H54 (cell line): ENCODE results near the gene SERINC2.
"Not testable (repeated sequence)": the region's sequence is repeated elsewhere in the genome, so short reads cannot be mapped to it uniquely, and the experiment has no call there.

ENCODE experiments used
- DNase-seq: peaks from one replicate; pipeline ENCODE4 v3.0.0; 2011; ENCODE audit warnings: low spot score, mixed read lengths; ENCODE audit not compliant: insufficient read length
- FAIRE-seq: peaks from 3 replicates; lab custom pipeline; 2011; peaks lifted over from hg19 to GRCh38; lab: Jason Lieb, UNC
- POLR2A ChIP-seq: IDR thresholded peaks from 2 replicates; pipeline ENCODE4 v1.6.1; 2011; ENCODE audit warnings: low read depth, mild to moderate bottlenecking, low read length

Gene SERINC2

GRCh38 chr1:31470794-31471315 lies 57.8 kb downstream of the SERINC2 start:
- TF ChIP-seq POLR2A, result no peak
- FAIRE-seq (no peak), DNase-seq (no peak)

DNA sequence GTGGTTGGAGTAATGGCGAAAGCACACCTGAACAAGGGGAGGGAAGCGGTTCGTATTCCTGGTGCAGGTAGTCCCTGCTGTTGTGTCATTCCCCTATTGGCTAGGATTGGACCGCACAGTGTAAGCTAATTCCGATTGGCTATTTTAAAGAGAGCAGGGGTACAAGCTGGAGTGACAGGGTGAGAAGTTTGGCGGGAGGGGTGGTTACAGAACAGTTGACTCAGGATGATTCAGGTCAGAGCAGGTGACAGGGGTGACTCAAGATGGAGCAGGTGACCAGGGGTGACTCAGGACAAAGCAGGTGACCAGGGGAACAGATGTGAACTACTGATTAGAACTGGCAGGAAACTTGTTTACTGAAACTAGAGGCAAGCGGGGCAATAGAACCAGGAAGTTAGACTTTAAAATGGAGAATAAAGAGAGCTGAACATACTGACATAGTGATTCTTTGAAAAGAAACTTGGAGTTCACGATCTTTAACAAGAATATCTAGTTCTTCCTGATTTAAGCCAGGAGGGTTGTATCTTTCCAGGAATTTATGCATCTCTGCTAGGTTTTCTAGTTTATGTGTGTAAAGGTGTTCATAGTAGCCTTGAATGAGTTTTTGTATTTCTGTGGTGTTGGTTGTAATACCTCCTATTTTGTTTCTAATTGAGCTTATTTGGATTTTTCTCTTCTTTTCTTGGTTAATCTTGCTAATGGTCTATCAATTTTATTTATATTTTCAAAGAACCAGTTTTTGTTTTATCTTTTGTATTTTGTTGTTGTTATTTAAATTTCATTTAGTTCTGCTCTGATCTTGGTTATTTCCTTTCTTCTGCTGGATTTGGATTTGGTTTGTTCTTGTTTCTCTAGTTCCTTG lies 58.7 kb downstream of the SERINC2 start:
- not testable (repeated sequence) for DNase-seq, FAIRE-seq

GRCh38 chr1:31472314-31472651 lies 59.3 kb downstream of the SERINC2 start:
- DNase-seq, FAIRE-seq: not testable (repeated sequence)

DNA sequence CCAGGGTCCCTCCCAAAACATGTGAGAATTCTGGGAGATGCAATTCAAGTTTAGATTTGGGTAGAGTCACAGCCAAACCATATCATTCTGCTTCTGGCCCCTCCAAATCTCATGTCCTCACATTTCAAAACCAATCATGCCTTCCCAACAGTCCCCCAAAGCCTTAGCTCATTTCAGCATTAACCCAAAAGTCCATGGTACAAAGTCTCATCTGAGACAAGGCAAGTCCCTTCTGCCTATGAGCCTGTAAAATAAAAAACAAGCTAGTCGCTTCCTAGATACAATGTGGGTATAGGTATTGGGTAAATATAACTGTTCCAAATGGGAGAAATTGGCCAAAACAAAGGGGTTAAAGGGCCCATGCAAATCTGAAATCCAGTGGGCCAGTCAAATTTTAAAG lies 59.7 kb downstream of the SERINC2 start:
- DNase-seq, FAIRE-seq: not testable (repeated sequence)

DNA sequence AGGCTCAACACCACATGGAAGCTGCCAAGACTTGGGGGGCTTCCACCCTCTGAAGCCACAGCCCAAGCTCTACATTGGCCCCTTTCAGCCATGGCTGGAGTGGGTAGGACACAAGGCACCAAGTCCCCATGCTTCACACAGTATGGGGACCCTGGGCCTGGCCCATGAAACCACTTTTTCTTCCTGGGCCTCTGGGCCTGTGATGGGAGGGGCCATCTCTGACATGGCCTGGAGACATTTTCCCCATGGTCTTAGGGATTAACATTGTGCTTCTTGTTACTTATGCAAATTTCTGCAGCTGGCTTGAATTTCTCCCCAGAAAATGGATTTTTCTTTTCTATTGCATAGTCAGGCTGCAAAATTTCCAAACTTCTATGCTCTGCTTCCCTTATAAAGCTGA lies 60.5 kb downstream of the SERINC2 start:
- DNase-seq, FAIRE-seq: not testable (repeated sequence)

DNA sequence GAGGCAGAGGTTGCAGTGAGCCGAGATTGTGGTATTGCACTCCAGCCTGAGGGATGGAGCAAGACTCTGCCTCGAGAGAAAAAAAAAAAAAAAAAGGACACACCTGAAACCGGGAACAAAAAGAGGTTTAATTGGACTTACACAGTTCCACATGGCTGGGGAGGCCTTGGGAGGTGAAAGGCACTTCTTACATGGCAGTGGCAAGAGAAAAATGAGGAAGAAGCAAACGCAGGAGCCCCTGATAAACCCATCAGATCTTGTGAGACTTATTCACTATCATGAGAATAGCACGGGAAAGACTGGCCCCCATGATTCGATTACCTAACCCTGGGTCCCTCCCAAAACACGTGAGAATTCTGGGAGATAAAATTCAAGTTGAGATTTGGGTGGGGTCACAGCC lies 61.6 kb downstream of the SERINC2 start:
- FAIRE-seq, DNase-seq: not testable (repeated sequence)

GRCh38 chr1:31476891-31477846 lies 64.2 kb downstream of the SERINC2 start:
- no peak for DNase-seq
- FAIRE-seq, result no peak
- no peak for TF ChIP-seq POLR2A

DNA sequence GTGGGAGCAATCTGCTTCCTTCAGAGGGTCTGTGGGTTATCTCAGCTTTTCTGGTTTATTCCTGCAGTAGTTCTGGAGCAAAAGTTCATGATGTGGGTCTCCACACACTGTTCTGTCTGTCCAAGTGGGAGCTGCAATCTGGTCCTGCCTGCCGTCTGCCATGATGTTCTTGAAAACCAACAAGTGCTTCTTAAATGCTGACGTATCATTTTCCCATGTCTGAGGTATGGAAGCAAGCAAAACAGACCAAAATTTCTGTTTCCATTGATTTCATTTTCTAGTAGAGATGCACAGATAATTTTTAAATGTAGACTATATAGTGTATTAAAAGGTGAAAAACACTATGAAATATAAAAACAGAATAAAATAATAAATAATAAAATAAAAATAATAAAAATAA lies 65.2 kb downstream of the SERINC2 start:
- FAIRE-seq, result no peak
- no peak for TF ChIP-seq POLR2A
- DNase-seq, result no peak

GRCh38 chr1:31479811-31480210 lies 66.8 kb downstream of the SERINC2 start:
- FAIRE-seq, result no peak
- no peak for DNase-seq
- no peak for TF ChIP-seq POLR2A

- DNase-seq, FAIRE-seq: not testable (repeated sequence)
Observed at GRCh38 chr1:31480426-31480825, 67.4 kb downstream of the SERINC2 start.

- DNase-seq, result no peak
- no peak for FAIRE-seq
- TF ChIP-seq POLR2A, result no peak
Observed at GRCh38 chr1:31482482-31483011, 69.5 kb downstream of the SERINC2 start.

DNA sequence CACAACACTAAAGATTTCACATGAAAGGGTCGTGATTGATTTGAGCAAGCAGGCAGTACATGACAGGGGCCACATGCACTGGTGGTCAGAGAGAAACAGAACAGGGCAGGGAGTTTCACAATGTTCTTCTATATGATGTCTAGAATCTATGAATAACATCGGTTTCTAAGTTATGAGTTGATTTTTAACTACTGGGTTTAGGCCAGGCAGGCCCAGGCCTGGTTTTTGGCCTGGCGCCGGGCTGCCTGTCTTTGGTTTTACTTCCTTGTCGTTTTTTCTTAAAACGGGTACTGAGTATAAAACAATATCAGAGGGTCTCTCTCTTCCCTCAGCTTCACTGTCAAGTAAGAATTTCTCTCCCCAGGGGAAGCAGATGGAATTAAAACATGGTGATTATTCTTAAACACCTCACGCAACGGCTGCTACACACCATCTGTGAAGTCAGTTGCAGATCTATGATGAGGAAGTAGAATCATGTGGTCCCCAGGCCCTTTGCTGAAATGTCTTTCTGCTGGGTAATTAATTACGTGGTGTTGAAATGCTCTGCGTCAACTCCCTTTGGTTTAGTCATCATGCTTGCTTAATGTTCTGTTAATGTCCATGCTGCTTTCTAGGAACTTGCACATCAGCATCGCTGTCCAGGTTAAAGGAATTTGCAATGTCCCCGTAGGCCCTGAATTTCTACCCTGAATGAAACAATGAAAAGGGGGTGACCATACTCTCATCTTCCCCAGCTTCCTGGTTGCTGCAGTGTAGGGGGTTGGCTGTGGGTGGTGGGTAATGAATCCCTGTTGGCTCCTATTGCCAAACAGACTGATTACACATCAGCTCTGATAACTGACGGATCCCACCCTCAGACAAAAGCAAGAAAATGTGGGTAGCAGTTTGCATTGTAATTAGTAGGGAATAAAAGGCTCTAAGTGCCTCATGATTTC lies 70.3 kb downstream of the SERINC2 start:
- no peak for DNase-seq
- TF ChIP-seq POLR2A, result no peak
- FAIRE-seq, result no peak
